OCI-LY3 (cell line): Measurements from ENCODE around the gene PCYT2.

ENCODE experiments used
- H2AFZ ChIP-seq: fragments of 200-600, 300-600 bp; shearing (Covaris generic); 2 replicates; pipeline ENCODE4 v1.6.0; 2014; ENCODE audit warnings: antibody characterized with exemption, low read depth, low read length
- H3K27ac ChIP-seq: fragments of 200-600, 300-600 bp; sonication (generic); 2 replicates; pipeline ENCODE4 v1.5.1; 2014; ENCODE audit warnings: mild to moderate bottlenecking, low read length, moderate library complexity, mixed read lengths
- H3K27me3 ChIP-seq: fragments of 200-600, 300-600 bp; sonication (generic); 2 replicates; pipeline ENCODE4 v1.6.1; 2014; ENCODE audit warnings: low read depth, low read length, mixed read lengths
- H3K36me3 ChIP-seq: fragments of 200-600, 300-600 bp; sonication (generic); replicated peaks from 2 replicates; pipeline ENCODE3; 2014; ENCODE audit warnings: low read depth, low read length, mixed read lengths
- H3K4me1 ChIP-seq: fragments of 300-600, 200-600 bp; sonication (generic); 2 replicates; pipeline ENCODE4 v1.6.1; 2014; ENCODE audit warnings: low read length, mixed read lengths
- H3K4me2 ChIP-seq: fragments of 200-600, 300-600 bp; sonication (generic); 2 replicates; pipeline ENCODE4 v1.6.1; 2014; ENCODE audit warnings: low read length, mixed read lengths
- H3K4me3 ChIP-seq: fragments of 300-600, 200-600 bp; sonication (generic); 2 replicates; pipeline ENCODE4 v1.5.1; 2014; ENCODE audit warnings: antibody characterized with exemption, mild to moderate bottlenecking, low read length, moderate library complexity
- H3K79me2 ChIP-seq: fragments of 300-600, 200-600 bp; shearing (Covaris generic); 2 replicates; pipeline ENCODE4 v1.6.1; 2014; ENCODE audit warnings: mild to moderate bottlenecking, low read length, mixed read lengths
- H3K9ac ChIP-seq: fragments of 300-600, 200-600 bp; shearing (Covaris generic); 2 replicates; pipeline ENCODE4 v1.6.0; 2014; ENCODE audit warnings: mild to moderate bottlenecking, low read length, moderate library complexity
- H3K9me3 ChIP-seq: fragments of 200-600, 300-600 bp; shearing (Covaris generic); 2 replicates; pipeline ENCODE4 v1.6.1; 2014; ENCODE audit warnings: low read length, mixed read lengths; ENCODE audit not compliant: insufficient read depth
- H4K20me1 ChIP-seq: fragments of 200-600, 300-600 bp; sonication (generic); 2 replicates; pipeline ENCODE4 v1.6.1; 2016; ENCODE audit warnings: low read length, mixed read lengths; ENCODE audit not compliant: insufficient read depth
- EZH2phosphoT487 ChIP-seq: fragments of 200-600 bp; shearing (Covaris generic); IDR thresholded peaks from 2 replicates; pipeline ENCODE4 v1.6.1; 2018; ENCODE audit warnings: antibody characterized with exemption, mixed run types, low read depth
- TF ChIP-seq, protein P1 (sequence below): fragments of 200-600, 300-600 bp; sonication (generic); IDR thresholded peaks from 2 replicates; pipeline ENCODE4 v1.5.1; 2014; ENCODE audit warnings: antibody characterized with exemption, low read length, low read depth

Gene PCYT2

DNA sequence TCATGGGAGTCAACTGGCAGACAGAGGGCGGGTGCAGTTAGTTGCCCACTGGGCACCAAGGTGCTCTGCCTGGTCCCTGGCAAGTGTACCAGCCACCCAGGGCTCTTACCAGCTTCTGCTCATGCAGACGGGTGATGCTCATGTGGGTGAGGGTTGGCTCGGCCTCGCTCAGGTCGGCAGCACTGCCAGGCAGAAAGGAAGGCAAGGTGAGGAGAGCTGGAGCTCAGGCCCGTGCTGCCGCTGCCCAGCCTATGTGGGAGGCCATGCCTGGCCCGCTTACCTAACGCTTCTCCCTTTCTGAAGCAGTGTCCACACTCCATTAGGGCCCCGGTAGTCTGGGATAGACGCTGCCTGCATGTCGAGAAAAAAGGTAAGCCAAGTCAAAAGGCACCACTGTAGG, 4.1 kb upstream of the PCYT2 start:
- no peak overlapping the region for H2AFZ ChIP-seq
- no peak overlapping the region for H3K4me2 ChIP-seq
- H3K27me3 ChIP-seq = no peaks in the 10 kb centered on the region
- H3K36me3 ChIP-seq = peaks cover 25% of the 10 kb centered on the region
- no peaks in the 10 kb centered on the region for H3K9me3 ChIP-seq
- H3K27ac ChIP-seq = no peak overlapping the region
- peaks cover 29% of the 10 kb centered on the region for H3K79me2 ChIP-seq
- no peak overlapping the region for H3K9ac ChIP-seq
- H3K4me1 ChIP-seq = peaks cover 11% of the 10 kb centered on the region
- TF ChIP-seq, protein P1, sequence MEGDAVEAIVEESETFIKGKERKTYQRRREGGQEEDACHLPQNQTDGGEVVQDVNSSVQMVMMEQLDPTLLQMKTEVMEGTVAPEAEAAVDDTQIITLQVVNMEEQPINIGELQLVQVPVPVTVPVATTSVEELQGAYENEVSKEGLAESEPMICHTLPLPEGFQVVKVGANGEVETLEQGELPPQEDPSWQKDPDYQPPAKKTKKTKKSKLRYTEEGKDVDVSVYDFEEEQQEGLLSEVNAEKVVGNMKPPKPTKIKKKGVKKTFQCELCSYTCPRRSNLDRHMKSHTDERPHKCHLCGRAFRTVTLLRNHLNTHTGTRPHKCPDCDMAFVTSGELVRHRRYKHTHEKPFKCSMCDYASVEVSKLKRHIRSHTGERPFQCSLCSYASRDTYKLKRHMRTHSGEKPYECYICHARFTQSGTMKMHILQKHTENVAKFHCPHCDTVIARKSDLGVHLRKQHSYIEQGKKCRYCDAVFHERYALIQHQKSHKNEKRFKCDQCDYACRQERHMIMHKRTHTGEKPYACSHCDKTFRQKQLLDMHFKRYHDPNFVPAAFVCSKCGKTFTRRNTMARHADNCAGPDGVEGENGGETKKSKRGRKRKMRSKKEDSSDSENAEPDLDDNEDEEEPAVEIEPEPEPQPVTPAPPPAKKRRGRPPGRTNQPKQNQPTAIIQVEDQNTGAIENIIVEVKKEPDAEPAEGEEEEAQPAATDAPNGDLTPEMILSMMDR = no peak
- no peak for TF ChIP-seq EZH2phosphoT487
- no peak overlapping the region for H3K4me3 ChIP-seq
- H4K20me1 ChIP-seq = peaks cover 10% of the 10 kb centered on the region; the same call in 1 of the 2 replicates

DNA sequence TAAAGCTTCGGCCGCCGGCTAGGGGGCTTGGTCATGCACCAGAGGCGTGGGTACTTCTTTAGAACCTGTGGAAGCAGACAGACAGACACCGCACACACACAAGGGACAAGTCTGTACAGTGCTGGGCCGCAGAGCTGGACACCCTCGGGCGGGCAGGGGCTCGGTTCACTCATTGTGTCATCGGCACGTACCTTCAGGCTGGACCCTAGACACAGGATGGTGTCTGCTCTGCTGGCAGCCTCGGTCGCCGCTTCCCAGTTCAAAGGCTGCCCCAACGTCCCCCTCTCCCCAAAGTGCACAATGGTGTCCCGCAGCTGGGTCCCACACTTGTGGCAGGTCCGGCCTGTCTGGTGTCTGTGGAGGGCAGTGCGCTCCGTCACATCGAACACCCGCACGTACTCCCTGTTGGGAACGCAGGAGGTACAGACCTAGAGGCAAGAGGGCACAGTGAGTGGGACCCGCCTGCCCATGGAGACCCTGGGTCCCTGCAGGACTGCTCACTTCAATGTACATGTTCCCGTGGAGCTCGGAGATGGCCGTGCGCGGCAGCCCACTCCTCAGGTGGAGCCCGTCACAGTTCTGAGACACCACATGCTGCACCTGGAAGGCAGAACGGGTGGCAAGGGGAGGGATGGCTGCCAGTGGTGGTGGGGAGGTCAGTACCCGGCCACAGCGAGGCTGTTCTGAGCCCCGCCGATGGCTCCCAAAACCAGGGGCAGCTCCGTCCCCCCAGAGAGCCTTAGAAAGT, 3.1 kb upstream of the PCYT2 start:
- H3K27me3 ChIP-seq = no peaks in the 10 kb centered on the region
- peaks cover 17% of the 10 kb centered on the region for H3K4me1 ChIP-seq
- no peak overlapping the region for H3K4me2 ChIP-seq
- no peak overlapping the region for H3K9ac ChIP-seq
- no peak overlapping the region for H3K27ac ChIP-seq
- no peaks in the 10 kb centered on the region for H3K9me3 ChIP-seq
- H3K79me2 ChIP-seq = peaks cover 35% of the 10 kb centered on the region
- peaks cover 10% of the 10 kb centered on the region; the same call in 1 of the 2 replicates for H4K20me1 ChIP-seq
- H3K36me3 ChIP-seq = peaks cover 25% of the 10 kb centered on the region
- no peak for TF ChIP-seq EZH2phosphoT487
- TF ChIP-seq, protein P1 = no peak
- H3K4me3 ChIP-seq = no peak overlapping the region
- H2AFZ ChIP-seq = no peak overlapping the region

DNA sequence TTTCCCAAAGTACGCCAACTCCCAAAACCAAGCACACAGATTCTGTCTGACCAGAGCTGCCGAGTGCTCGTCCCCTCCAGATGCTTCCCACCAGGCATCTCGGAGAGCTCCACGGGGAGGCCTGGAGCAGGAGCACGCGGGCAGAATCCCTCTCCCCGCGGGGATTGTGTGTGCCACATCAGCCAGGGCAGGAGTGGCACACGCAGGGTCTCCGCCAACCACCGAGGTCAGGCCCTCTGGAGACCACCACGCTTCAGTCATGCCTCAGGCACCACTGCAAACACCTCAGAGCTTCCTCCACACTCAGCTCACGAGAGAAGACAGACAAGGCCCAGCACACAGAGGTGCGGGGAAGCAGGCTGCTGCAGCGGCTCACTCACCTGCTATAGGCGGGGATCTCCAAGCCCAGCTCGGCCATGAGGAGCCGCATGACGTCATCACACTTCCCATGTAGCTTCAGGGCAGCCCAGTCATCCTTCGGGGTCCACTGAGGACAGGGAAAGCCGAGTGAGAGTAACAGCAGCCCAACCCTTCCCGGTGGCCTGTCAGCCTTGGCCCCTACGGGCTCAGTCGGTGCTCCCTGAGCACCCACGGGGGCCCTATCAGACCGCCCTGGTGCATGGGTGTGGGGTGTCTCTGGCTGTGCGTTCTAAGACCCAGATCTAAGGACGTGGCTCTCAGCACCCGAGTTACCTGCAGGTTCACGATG, 2.3 kb upstream of the PCYT2 start:
- Histone ChIP-seq H3K9ac (no peak overlapping the region), H3K9me3 (no peaks in the 10 kb centered on the region), H3K27ac (no peak overlapping the region), H3K27me3 (no peaks in the 10 kb centered on the region), H3K4me3 (no peak overlapping the region), H3K36me3 (peaks cover 27% of the 10 kb centered on the region), H4K20me1 (peaks cover 10% of the 10 kb centered on the region; the same call in 1 of the 2 replicates), H3K4me2 (no peak overlapping the region), H2AFZ (no peak overlapping the region), H3K4me1 (peaks cover 17% of the 10 kb centered on the region), H3K79me2 (peaks cover 35% of the 10 kb centered on the region)
- TF ChIP-seq EZH2phosphoT487 = no peak
- TF ChIP-seq, protein P1 = no peak
